SK-N-SH (cell line): ENCODE measurements around the gene LHFPL5. TPM values are rescaled to one million over a fixed set of nuclear protein-coding genes. Genes with fewer than 3 reads are reported as not detected.
A peak's percentile ranks its signal among the peaks of the same experiment; 100 is the strongest.

Experiments used
- CTCF ChIA-PET: fragments of 300-600, 350-600 bp; formaldehyde crosslinking; extraction: SDS; loops from one replicate; lab custom pipeline; 2021; lab: Yijun Ruan, JAX
- POLR2A ChIA-PET: fragments of 350-600 bp; sonication (Branson Sonifier 250); formaldehyde crosslinking; extraction: SDS; loops from one replicate; lab custom pipeline; 2020; ENCODE audit warnings: antibody characterized with exemption, inconsistent platforms; lab: Yijun Ruan, JAX
- DNase-seq: peaks from one replicate; pipeline ENCODE4 v3.0.0; 2012
- H2AFZ ChIP-seq: fragments of 200-600 bp; sonication (generic); 2 replicates; pipeline ENCODE4 v1.8.1; 2016; ENCODE audit warnings: antibody characterized with exemption, mild to moderate bottlenecking, low read depth
- H3F3A ChIP-seq: fragments of 200-600 bp; sonication (generic); replicated peaks from 2 replicates; pipeline ENCODE3; 2016; ENCODE audit warnings: antibody characterized with exemption, mild to moderate bottlenecking; ENCODE audit not compliant: insufficient read depth
- H3K27ac ChIP-seq, 2 experiments: fragments of 200-500 bp in 1 of 2; fragments of 200-600 bp in 1 of 2; sonication (Bioruptor generic) in 1 of 2; sonication (generic), shearing (Covaris generic) in 1 of 2; 2 replicates each; pipeline versions ENCODE4 v1.5.1 to v1.6.1; 2014 to 2016; ENCODE audit warnings: low read depth in 2 of 2, inconsistent platforms in 1 of 2, low read length in 1 of 2, mild to moderate bottlenecking in 1 of 2, mixed read lengths in 1 of 2
- H3K27me3 ChIP-seq: fragments of 200-600 bp; sonication (generic), shearing (Covaris generic); 2 replicates; pipeline ENCODE4 v1.6.1; 2016; ENCODE audit warnings: mixed run types; ENCODE audit not compliant: insufficient read depth
- H3K36me3 ChIP-seq, 2 experiments: fragments of 200-500 bp in 1 of 2; fragments of 200-600 bp in 1 of 2; sonication (Bioruptor generic) in 1 of 2; sonication (generic) in 1 of 2; replicated peaks in 1 of 2; 2 replicates each; pipeline versions ENCODE3 to v1.5.1; 2014 to 2016; ENCODE audit warnings: low read length in 1 of 2, mild to moderate bottlenecking in 1 of 2; ENCODE audit not compliant: insufficient read depth in 2 of 2, control insufficient read depth in 1 of 2
- H3K4me1 ChIP-seq, 2 experiments: fragments of 200-500 bp in 1 of 2; fragments of 200-600 bp in 1 of 2; sonication (Bioruptor generic) in 1 of 2; sonication (generic), shearing (Covaris generic) in 1 of 2; 2 replicates each; pipeline versions ENCODE4 v1.5.1 to v1.6.1; 2014 to 2016; ENCODE audit warnings: low read depth in 1 of 2, low read length in 1 of 2, mixed run types in 1 of 2; ENCODE audit not compliant: insufficient read depth in 2 of 2, control insufficient read depth in 1 of 2
- H3K4me2 ChIP-seq: fragments of 200-600 bp; sonication (generic), shearing (Covaris generic); 2 replicates; pipeline ENCODE4 v1.6.1; 2017; ENCODE audit warnings: mixed run types
- H3K4me3 ChIP-seq, 2 experiments: fragments of 200-500 bp in 1 of 2; fragments of 200-600 bp in 1 of 2; sonication (Bioruptor generic) in 1 of 2; sonication (generic), shearing (Covaris generic) in 1 of 2; 2 replicates each; pipeline versions ENCODE4 v1.5.1 to v1.8.1; 2014 to 2016; ENCODE audit warnings: low read depth in 2 of 2, inconsistent platforms in 1 of 2, low read length in 1 of 2, mild to moderate bottlenecking in 1 of 2, mixed read lengths in 1 of 2, moderate library complexity in 1 of 2
- H3K79me2 ChIP-seq: fragments of 200-600 bp; sonication (generic); 2 replicates; pipeline ENCODE4 v1.8.1; 2017; ENCODE audit warnings: mild to moderate bottlenecking; ENCODE audit not compliant: insufficient read depth
- H3K9ac ChIP-seq: fragments of 200-600 bp; sonication (generic); 2 replicates; pipeline ENCODE4 v1.6.1; 2017; ENCODE audit warnings: mixed run types
- H3K9me2 ChIP-seq: fragments of 200-600 bp; sonication (generic); 2 replicates; pipeline ENCODE4 v1.6.1; 2017; ENCODE audit warnings: mixed run types
- H3K9me3 ChIP-seq: fragments of 200-600 bp; sonication (generic); 2 replicates; pipeline ENCODE4 v1.6.1; 2017; ENCODE audit warnings: mixed run types, mild to moderate bottlenecking, moderate library complexity
- H4K20me1 ChIP-seq: fragments of 200-600 bp; sonication (generic); 2 replicates; pipeline ENCODE4 v1.6.1; 2017; ENCODE audit warnings: mild to moderate bottlenecking, mixed run types; ENCODE audit not compliant: insufficient read depth
- EP300 ChIP-seq, 2 experiments: IDR thresholded peaks; 2 replicates each; pipeline versions ENCODE4 v1.4.0 to v1.6.1; 2012; ENCODE audit warnings: borderline replicate concordance in 1 of 2, low read depth in 1 of 2, low read length in 1 of 2
- EZH2phosphoT487 ChIP-seq: fragments of 200-600 bp; sonication (generic); IDR thresholded peaks from 2 replicates; pipeline ENCODE4 v1.6.1; 2017; ENCODE audit warnings: low read depth, mixed run types, mild to moderate bottlenecking, antibody characterized with exemption, moderate library complexity, borderline replicate concordance
- GABPA ChIP-seq: IDR thresholded peaks from 2 replicates; pipeline ENCODE4 v1.4.0; 2012; ENCODE audit warnings: low read depth, mild to moderate bottlenecking
- GATA2 ChIP-seq: sonication (generic); formaldehyde crosslinking; IDR thresholded peaks from 2 replicates; pipeline ENCODE4 v1.5.0; 2020; ENCODE audit warnings: mild to moderate bottlenecking, missing genetic modification reagents
- RAD21 ChIP-seq: IDR thresholded peaks from 2 replicates; pipeline ENCODE4 v1.6.1; 2012; ENCODE audit warnings: mild to moderate bottlenecking, low read length
- REST ChIP-seq: IDR thresholded peaks from 2 replicates; pipeline ENCODE4 v1.6.1; 2012; ENCODE audit warnings: mild to moderate bottlenecking, low read depth, low read length, moderate library complexity
- RXRA ChIP-seq: IDR thresholded peaks from 2 replicates; pipeline ENCODE4 v1.4.0; 2012; ENCODE audit warnings: low read depth, mild to moderate bottlenecking, borderline replicate concordance
- TEAD4 ChIP-seq: IDR thresholded peaks from 2 replicates; pipeline ENCODE4 v1.4.0; 2012; ENCODE audit warnings: mild to moderate bottlenecking, borderline replicate concordance; ENCODE audit not compliant: insufficient read depth
- USF1 ChIP-seq: IDR thresholded peaks from 2 replicates; pipeline ENCODE4 v1.4.0; 2012; ENCODE audit warnings: low read depth, borderline replicate concordance
- YY1 ChIP-seq: IDR thresholded peaks from 2 replicates; pipeline ENCODE4 v1.4.0; 2012; ENCODE audit warnings: low read depth, mild to moderate bottlenecking
- WGBS: methylation state at CpG from one replicate; pipeline ENCODE4 v1.1.6; 2017; ENCODE audit warnings: low lambda C conversion rate; 5-methylcytosine and 5-hydroxymethylcytosine counted together
- polyA plus RNA-seq, 3 experiments: library from polyadenylated mRNA; depleted of rRNA; stranded (reverse); fragments of >200 nt; gene quantifications; 2 replicates each; pipeline ENCODE4 v1.2.3, GENCODE V29; 2012
- TF ChIP-seq, protein P1 (sequence below): fragments of 200-600 bp; sonication (generic); IDR thresholded peaks from 2 replicates; pipeline ENCODE4 v1.6.1; 2017; ENCODE audit warnings: antibody characterized with exemption, mild to moderate bottlenecking, moderate library complexity

The LHFPL5 gene
- polyA plus RNA-seq, 1 of the 3 experiments (the other 2 are of a cell fraction) = not detected

DNA sequence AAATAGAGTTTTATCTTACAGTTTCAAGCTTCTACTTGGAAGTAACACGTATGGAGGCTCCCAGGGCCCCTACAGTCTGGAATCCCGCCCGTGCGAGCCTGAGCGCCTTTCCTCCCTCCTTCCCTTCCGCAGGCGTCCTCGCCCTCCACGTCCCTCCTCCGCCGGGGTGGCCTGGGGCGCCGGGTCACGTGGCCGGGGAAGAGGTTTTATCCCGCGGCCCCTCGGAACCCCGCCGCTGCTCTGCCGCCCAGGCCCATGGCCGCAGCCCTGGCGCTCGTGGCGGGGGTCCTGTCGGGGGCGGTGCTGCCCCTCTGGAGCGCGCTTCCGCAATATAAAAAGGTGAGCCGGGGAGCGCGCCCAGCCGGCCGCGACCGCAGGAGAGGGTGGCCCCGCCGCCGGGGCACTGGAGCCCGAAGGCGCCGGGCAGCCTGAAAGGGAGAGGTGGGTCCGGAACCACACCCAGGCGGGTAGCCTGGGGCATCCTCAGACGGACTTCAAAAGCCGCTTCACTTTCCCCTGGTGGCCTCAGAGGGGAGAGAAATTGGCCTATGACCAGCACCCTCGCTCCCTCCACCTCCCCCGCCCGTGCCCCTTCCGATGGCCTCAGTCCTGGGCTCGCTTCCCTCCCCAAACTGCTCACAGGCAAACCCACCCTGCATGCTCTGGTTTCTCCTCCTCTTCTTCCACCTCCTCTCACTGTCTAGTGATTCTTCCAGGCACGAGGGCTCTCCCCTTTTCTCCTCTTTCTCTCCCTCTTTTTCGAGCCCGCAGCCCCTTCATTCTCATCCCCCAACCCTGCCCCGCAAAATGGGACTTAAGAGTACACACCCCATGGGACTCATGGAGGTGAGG, 28.6 kb upstream of the LHFPL5 start, which contains the start of gene CLPSL2:
CLPSL2 (plus strand) TSS at position 235 of the 852 bp plus-strand sequence; CDS start at position 256, 21 bp downstream.
- ChIA-PET CTCF (interaction anchor here (1.2 kb wide), 1 partner anchor 192 kb away, joined by 5 read pairs; no protein-coding TSS in a partner anchor), POLR2A (no interaction called here)
- no peak within 1 kb of the TSS for H2AFZ ChIP-seq
- no peaks in the 10 kb centered on the region for H3K9me3 ChIP-seq
- H3K27ac ChIP-seq = no peak within 1 kb of the TSS
- H3K79me2 ChIP-seq = no peaks in the 10 kb centered on the region
- DNase-seq = peak; percentile 82
- no peaks in the 10 kb centered on the region for H3K9me2 ChIP-seq
- no peaks in the 10 kb centered on the region for H3F3A ChIP-seq
- peak within 1 kb of the TSS; percentile 48 to 54 for H3K4me3 ChIP-seq
- TF ChIP-seq GATA2 (CRISPR knock-in tag) (no peak), EZH2phosphoT487 (no peak), TEAD4 (no peak), USF1 (peak; percentile 81)
- H3K27me3 ChIP-seq = peaks cover 12% of the 10 kb centered on the region; the same call in 1 of the 2 replicates
- no peaks in the 10 kb centered on the region for H3K36me3 ChIP-seq
- 24% methylated on average over 17 of the region's 56 CpGs for WGBS
- H3K4me1 ChIP-seq = no peaks in the 10 kb centered on the region; a peak in 1 of 4 replicates
- no peaks in the 10 kb centered on the region for H4K20me1 ChIP-seq
- peak within 1 kb of the TSS; percentile 74 for H3K4me2 ChIP-seq
- H3K9ac ChIP-seq = no peak within 1 kb of the TSS

GRCh38 chr6:35777356-35778102, 27.6 kb upstream of the LHFPL5 start:
- 81% methylated on average over 8 of the region's 10 CpGs for WGBS
- POLR2A ChIA-PET = no interaction called here
- Histone ChIP-seq H3K9me2 (no peaks in the 10 kb centered on the region), H3K36me3 (no peaks in the 10 kb centered on the region), H3K27ac (no peak overlapping the region)
- TF ChIP-seq, protein P1, sequence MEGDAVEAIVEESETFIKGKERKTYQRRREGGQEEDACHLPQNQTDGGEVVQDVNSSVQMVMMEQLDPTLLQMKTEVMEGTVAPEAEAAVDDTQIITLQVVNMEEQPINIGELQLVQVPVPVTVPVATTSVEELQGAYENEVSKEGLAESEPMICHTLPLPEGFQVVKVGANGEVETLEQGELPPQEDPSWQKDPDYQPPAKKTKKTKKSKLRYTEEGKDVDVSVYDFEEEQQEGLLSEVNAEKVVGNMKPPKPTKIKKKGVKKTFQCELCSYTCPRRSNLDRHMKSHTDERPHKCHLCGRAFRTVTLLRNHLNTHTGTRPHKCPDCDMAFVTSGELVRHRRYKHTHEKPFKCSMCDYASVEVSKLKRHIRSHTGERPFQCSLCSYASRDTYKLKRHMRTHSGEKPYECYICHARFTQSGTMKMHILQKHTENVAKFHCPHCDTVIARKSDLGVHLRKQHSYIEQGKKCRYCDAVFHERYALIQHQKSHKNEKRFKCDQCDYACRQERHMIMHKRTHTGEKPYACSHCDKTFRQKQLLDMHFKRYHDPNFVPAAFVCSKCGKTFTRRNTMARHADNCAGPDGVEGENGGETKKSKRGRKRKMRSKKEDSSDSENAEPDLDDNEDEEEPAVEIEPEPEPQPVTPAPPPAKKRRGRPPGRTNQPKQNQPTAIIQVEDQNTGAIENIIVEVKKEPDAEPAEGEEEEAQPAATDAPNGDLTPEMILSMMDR = no peak
- TF ChIP-seq GABPA = no peak
- TF ChIP-seq EP300 (IDR thresholded peaks at IDR 0.05; ENCODE audit: borderline replicate concordance in 1 of 2, low read depth in 1 of 2, low read length in 1 of 2) = no peak
- no peak for TF ChIP-seq YY1
- TF ChIP-seq USF1 = no peak
- no peak for TF ChIP-seq REST
- TF ChIP-seq RAD21 = no peak
- TF ChIP-seq RXRA = no peak
- TF ChIP-seq, all 33 proteins: peak for 0
- Histone ChIP-seq H3K27me3 (peaks cover 12% of the 10 kb centered on the region; the same call in 1 of the 2 replicates), H3F3A (no peaks in the 10 kb centered on the region), H2AFZ (no peak overlapping the region), H3K4me1 (peaks cover 0 to 2% of the 10 kb centered on the region in 2 experiments; a peak in 1 of 4 replicates), H3K9ac (no peak overlapping the region), H3K9me3 (no peaks in the 10 kb centered on the region), H4K20me1 (no peaks in the 10 kb centered on the region), H3K79me2 (no peaks in the 10 kb centered on the region), H3K4me3 (no peak overlapping the region), H3K4me2 (no peak overlapping the region)
- CTCF ChIA-PET = no interaction called here
- DNase-seq = no peak
